ENCODE data around the gene MAP10.
"Not testable (repeated sequence)": the region's sequence is repeated elsewhere in the genome, so short reads cannot be mapped to it uniquely, and the experiment has no call there.

Gene MAP10, protein sequence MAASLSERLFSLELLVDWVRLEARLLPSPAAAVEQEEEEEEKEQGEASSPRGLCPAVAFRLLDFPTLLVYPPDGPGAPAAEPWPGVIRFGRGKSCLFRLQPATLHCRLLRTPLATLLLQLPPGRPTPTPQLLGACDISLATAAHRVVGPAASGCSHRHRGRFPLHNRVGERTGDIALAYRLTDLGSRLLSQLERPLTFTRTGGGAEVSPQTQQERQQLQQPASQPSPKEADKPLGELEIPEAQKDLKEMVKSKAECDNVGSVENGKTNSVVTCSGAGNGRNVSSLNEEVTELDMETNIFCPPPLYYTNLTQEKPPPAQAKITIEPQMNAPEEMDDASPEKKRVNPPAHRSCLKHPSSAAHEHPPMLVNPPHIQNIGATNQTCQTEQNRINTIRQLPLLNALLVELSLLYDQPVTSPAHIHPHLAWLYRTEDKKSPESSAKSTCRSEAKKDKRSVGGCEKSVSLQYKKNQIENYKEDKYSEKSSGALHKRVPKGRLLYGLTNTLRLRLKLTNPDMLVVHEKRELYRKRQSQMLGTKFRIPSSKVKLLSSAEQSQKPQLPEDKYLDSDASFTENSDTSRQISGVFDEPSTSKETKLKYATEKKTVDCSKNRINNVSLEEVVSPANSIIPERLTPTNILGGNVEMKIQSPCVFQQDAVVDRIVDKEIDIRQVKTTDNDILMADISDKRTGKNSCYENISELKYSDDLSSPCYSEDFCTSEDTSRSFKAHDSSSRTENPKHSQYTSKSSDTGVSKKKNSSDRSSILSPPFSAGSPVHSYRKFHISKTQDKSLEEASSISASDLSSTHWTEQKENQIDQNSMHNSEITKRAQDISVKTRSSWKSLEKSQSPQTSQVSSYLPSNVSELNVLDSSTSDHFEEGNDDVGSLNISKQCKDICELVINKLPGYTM

DNA sequence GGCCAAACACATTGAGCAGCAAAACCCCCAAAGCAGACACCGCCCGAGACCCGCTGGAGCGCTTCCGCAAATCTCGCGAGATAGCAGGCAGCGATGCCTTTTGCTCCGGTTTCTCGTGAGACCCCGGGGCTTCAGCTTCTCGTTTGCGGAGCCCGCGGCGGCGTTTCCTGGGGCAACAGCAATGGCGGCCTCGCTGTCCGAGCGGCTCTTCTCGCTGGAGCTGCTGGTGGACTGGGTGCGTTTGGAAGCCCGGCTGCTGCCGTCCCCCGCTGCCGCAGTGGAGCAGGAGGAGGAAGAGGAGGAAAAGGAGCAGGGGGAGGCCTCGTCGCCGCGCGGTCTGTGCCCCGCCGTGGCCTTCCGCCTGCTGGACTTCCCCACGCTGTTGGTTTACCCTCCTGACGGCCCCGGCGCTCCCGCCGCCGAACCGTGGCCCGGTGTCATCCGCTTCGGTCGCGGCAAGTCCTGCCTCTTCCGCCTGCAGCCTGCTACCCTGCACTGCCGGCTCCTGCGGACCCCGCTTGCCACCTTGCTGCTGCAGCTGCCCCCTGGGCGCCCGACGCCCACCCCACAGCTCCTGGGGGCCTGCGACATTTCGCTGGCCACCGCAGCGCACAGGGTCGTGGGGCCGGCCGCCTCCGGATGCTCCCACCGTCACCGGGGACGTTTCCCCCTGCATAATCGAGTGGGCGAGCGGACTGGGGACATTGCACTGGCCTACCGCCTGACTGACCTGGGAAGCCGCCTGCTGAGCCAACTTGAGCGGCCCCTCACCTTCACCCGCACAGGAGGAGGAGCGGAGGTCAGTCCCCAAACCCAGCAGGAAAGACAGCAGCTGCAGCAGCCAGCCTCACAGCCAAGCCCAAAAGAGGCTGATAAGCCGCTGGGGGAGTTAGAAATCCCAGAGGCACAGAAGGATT is at the start of gene MAP10:
MAP10 (plus strand) TSS at position 148 of the 917 bp plus-strand sequence; CDS start at position 182, 34 bp downstream.
- DNase-seq (ENCODE audit: low read depth in 2 of 2), result peak; percentile 57 to 64

DNA sequence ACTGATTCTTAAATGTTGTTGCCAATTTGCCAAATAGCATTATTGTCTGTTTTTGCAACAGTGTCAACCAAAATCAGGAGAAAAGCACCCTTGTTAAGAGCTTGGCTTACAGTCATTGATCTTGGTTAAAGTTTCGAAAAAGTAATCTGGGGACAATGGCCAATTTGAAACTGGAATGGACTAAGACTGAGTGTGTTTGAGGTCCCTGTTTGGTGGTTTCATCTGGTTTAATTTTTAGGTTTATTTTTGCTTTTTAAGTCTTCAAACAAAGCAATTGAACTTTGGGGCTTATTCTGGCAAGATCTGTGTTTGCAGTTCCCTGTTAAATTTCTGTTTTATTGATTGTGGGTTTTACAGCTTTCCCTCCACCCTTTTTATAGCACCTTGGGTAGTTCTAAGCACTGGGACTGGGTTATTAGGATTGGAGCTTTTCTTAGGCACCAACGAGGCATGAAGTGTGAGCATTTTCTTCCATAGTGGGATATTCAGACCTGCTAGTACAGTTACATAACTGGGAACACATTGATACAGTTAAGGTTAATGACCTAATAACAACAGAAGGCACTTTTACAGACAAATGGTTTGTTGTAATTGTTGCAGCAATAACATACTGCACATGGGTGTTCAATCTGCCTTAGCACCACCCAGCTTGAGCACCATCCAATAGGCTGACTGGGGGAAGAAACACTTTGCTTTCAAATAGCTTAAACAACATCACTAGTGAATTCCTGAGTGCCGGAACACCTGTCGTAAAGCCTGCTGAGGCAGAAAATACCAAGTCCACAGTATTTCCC is 40.6 kb upstream of the MAP10 start:
- no peak for DNase-seq (ENCODE audit: low read depth in 2 of 2)

DNA sequence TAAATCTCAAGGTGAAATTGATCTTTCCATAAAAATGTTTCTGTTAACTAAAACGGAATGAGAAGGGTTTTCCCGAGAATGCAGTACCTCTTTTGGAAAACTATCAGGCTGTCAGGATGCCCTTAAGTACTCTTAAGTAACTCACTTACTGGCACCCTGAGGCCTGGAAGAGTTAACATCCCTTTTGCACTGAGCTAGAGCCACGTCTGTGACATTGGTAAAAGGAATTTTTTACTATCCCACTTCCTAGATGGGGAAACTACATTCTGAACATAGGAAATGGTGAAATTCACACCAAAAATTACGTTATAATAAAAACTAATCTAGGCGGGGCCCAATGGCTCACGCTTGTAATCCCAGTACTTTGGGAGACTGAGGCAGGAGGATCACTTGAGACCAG is 39.7 kb upstream of the MAP10 start:
- DNase-seq (ENCODE audit: low read depth in 2 of 2), result no peak

DNA sequence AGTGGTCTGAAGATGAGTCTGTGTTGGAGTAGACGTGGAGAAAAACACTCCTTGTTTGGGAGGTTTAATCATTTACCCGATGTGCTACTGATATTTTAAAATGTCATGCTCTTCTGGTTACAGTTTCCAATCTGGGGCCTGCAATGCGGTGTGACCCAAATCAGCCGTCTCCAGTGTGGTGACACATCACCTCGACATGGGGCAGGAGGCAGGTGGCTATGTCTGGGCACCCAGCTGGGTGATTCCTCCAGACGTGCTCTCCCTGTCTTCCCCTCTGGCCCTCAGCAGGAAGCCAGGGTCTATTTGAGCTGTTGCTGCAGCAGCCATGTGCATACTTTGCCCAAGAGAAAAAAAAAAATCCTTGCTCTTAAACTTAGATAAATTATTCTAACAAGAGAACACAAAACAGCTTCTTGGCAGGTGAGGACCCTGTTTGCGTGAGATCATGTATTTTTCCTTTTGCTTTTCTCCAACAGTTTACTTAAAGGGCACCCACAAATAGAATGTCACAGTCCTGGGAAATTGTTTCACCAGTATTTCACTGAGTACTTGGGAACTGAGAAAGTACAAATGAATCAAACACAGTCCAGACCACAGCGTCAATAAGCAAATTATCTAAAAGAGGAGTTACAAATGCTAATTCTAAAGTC is 38.9 kb upstream of the MAP10 start:
- DNase-seq (ENCODE audit: low read depth in 2 of 2), result no peak

DNA sequence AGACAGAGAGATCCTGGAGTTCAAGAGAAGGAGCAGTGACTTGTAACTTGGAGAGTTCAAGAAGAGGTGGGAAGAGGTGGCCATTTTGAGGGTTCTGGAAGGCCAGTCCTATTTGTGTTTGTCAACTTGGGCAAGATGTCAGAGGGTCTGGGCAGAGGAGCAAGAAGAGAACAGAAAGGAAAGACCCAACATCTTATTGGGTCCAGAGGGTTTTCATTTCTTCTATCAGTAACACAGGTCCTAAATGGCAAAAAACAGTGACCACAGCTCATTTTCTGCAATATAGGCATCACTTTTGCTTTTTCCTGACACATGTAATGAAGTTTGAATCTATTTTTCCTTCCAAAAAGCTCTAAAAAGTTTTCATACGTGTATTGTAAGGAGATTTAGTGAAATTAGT is 38.3 kb upstream of the MAP10 start:
- DNase-seq (ENCODE audit: low read depth in 2 of 2), result no peak

DNA sequence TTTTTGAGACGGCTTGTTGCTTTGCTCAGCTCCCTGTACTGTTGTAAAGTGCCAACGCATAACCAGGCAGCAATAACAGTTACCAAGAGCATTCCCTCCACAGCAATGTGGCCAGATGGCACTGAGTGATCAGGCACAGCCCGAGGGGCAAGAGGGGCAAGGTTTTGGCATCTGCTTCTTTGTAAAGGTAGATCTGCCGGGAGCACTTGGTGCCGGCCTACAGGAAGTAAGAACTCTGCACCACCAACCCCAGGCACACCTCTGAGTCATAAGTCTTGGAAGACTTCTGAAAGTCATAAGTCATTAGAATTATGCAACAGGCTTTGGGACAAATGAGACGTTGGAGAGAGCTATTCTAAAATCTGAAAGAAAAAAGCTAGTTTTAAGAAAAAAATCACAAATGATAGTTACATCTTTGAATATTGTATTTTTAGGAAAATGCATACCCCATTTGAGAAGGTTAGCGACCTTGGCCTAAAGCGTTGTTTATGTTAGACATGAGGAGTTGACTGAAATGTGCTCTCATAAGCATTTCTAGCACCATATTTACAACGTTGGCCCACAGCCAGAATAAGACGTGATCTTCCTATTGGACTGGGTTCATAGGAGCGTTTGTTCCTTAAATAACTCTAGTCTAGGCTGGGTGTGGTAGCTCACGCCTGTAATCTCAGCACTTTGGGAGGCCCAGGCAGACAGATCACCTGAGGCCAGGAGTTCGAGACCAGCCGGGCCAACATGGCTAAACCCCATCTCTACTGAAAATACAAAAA is 37.7 kb upstream of the MAP10 start:
- DNase-seq (ENCODE audit: low read depth in 2 of 2), result no peak

- DNase-seq (ENCODE audit: low read depth in 2 of 2), result no peak
These were observed 36.4 kb upstream of the MAP10 start for GRCh38 chr1:232768793-232769192.

- no peak for DNase-seq (ENCODE audit: low read depth in 2 of 2)
These were observed 35.5 kb upstream of the MAP10 start for GRCh38 chr1:232769733-232770132.

DNA sequence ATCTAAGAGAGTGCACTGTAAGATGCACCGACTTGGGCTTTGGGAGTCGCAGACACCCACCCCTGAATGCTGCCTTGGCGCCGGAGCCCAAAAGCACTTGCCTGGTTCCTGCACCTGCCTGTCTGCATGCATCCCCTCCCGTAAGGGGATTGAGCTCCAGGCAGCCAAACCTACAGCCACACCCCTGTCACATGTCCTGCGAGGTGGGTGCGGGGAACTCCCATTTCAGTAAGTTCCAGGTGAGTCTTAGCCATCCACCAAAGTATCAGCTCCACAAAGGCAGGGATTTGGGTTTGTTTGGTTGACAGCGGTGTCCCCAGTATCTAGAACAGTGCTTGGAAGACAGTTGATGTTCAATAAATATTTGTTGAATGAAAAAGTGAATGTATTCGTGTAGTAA is 31.5 kb upstream of the MAP10 start:
- no peak for DNase-seq (ENCODE audit: low read depth in 2 of 2)

- DNase-seq (ENCODE audit: low read depth in 2 of 2), result no peak
These were observed 28.6 kb upstream of the MAP10 start for GRCh38 chr1:232776526-232777106.

DNA sequence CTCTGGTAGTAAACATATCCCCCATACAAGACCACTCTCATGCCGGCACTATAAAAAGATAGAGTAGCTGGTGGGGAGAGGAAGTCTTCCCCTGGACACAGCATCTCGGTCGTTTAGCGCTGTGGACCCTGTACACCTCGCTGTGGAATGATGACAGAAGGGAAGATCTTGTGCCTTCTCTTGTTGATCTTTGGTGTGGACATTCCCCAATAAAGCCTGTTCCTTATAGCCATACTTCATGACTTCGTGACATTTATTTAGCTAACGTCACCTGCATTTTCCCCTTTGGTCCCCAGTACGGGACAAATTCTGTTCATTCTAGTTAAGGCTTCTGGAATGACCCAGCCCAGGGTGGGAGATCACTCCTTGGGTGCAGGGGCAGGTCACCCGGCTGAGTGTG is 24.9 kb upstream of the MAP10 start:
- no peak for DNase-seq (ENCODE audit: low read depth in 2 of 2)

DNA sequence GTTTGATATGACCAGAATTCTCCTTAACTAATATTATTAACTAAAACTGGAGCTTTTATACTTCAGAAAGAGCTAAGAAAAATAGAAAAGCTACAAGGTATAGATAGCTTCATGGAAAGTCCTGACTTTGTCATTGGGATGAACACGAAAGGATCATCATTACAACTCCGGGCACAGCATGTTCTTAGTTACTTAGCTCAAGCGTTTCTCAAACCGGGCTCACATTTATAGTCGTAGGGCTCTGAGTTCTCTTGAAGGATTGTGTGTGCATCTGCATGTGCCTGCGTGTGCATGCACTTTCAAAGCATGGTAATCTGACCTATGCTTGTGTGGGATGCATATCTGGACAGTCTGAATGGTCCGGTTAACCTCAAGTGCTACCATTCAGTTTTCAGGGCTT is 20.4 kb upstream of the MAP10 start:
- no peak for DNase-seq (ENCODE audit: low read depth in 2 of 2)

DNA sequence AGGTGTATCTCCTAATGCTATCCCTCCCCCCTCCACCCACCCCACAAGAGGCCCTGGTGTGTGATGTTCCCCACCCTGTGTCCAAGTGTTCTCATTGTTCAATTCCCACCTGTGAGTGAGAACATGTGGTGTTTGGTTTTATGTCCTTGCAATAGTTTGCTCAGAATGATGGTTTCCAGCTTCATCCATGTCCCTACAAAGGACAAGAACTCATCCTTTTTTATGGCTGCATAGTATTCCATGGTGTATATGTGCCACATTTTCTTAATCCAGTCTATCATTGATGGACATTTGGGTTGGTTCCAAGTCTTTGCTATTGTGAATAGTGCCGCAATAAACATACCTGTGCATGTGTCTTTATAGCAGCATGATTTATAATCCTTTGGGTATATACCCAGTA is 19.6 kb upstream of the MAP10 start:
- not testable (repeated sequence) for DNase-seq (ENCODE audit: low read depth in 2 of 2)

- DNase-seq (ENCODE audit: low read depth in 2 of 2), result no peak
These were observed 18.3 kb upstream of the MAP10 start for GRCh38 chr1:232786845-232787455.

GRCh38 chr1:232788235-232788872 is 16.9 kb upstream of the MAP10 start:
- DNase-seq (ENCODE audit: low read depth in 2 of 2), result no peak

- DNase-seq (ENCODE audit: low read depth in 2 of 2), result no peak
These were observed 15.6 kb upstream of the MAP10 start for GRCh38 chr1:232789651-232790050.

DNA sequence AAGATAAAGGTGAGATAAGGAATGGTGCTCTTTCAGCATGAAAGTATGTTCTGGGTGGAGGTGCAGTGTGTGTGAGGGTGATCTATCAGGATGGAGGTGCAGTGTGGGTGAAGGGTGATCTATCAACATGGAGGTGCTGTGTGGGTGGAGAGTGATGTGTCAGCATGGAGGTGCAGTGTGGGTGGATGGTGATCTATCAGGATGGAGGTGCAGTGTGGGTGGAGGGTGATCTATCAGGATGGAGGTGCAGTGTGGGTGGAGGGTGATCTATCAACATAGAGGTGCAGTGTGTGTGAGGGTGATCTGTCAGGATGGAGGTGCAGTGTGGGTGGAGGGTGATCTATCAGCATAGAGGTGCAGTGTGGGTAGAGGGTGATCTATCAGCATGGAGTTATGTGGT is 12.3 kb upstream of the MAP10 start:
- no peak for DNase-seq (ENCODE audit: low read depth in 2 of 2)

GRCh38 chr1:232793944-232794343 is 11.3 kb upstream of the MAP10 start:
- DNase-seq (ENCODE audit: low read depth in 2 of 2), result no peak

Measured in stimulated activated CD4-positive, alpha-beta T cell treated with anti-CD3 and anti-CD28 coated beads, Interleukin-1b, Interleukin-23, amount 100 ng/mL, for 4 hours (primary cell).